H1 (cell line): Measurements from ENCODE around the gene UGT1A3. TPM values are rescaled to one million over a fixed set of nuclear protein-coding genes. Genes with fewer than 3 reads are reported as not detected.

ENCODE experiments used
- CTCF ChIA-PET: fragments of 300-600 bp; sonication (Branson Sonifier 250); formaldehyde crosslinking; loops from one replicate; lab custom pipeline; 2021; ENCODE audit not compliant: partially characterized antibody; lab: Charles Lee
- POLR2A ChIA-PET: fragments of 300-600 bp; sonication (Branson Sonifier 250); formaldehyde crosslinking; loops from one replicate; lab custom pipeline; 2021; ENCODE audit warnings: inconsistent platforms; ENCODE audit not compliant: partially characterized antibody; lab: Charles Lee
- DNase-seq, 2 experiments: peaks; one replicate each; pipeline versions ENCODE4 v3.0.0 to v3.0.0-alpha.2; 2010 to 2022; ENCODE audit warnings: low spot score in 2 of 2, low read depth in 1 of 2, mixed read lengths in 1 of 2
- FAIRE-seq: peaks from 2 replicates; lab custom pipeline; 2011; peaks lifted over from hg19 to GRCh38; lab: Jason Lieb, UNC
- H2AFZ ChIP-seq: 2 replicates; pipeline ENCODE4 v1.8.1; 2012; ENCODE audit warnings: low read length, inconsistent platforms
- H2AK5ac ChIP-seq: 2 replicates; pipeline ENCODE4 v1.6.1; 2013; ENCODE audit warnings: low read depth, low read length
- H2BK120ac ChIP-seq: replicated peaks from 2 replicates; pipeline ENCODE3; 2013; ENCODE audit warnings: low read depth, low read length, inconsistent platforms
- H2BK12ac ChIP-seq: 2 replicates; pipeline ENCODE4 v1.6.1; 2013; ENCODE audit warnings: low read depth, low read length
- H2BK15ac ChIP-seq: 2 replicates; pipeline ENCODE4 v1.6.1; 2013; ENCODE audit warnings: low read length
- H2BK20ac ChIP-seq: 2 replicates; pipeline ENCODE4 v1.6.1; 2013; ENCODE audit warnings: low read length
- H2BK5ac ChIP-seq: 2 replicates; pipeline ENCODE4 v1.6.1; 2013; ENCODE audit warnings: low read depth, low read length
- H3K14ac ChIP-seq: 2 replicates; pipeline ENCODE4 v1.6.1; 2013; ENCODE audit warnings: inconsistent platforms; ENCODE audit not compliant: insufficient read length
- H3K18ac ChIP-seq: 2 replicates; pipeline ENCODE4 v1.6.1; 2013; ENCODE audit warnings: low read length; ENCODE audit errors: extremely low read depth
- H3K23ac ChIP-seq: 2 replicates; pipeline ENCODE4 v1.6.1; 2013; ENCODE audit warnings: inconsistent platforms; ENCODE audit not compliant: insufficient read length
- H3K23me2 ChIP-seq: 2 replicates; pipeline ENCODE4 v1.6.1; 2013; ENCODE audit warnings: low read depth, low read length
- H3K27ac ChIP-seq: 2 replicates; pipeline ENCODE4 v1.6.1; 2011; ENCODE audit warnings: low read depth, low read length, inconsistent platforms
- H3K27me3 ChIP-seq, 4 experiments: replicated peaks in 1 of 4; 1 replicate in 1 of 4; 2 replicates in 3 of 4; pipeline versions ENCODE4 v1.6.1 to v1.8.1; 2011 to 2013; ENCODE audit warnings: low read length in 3 of 4, mild to moderate bottlenecking in 3 of 4, inconsistent platforms in 2 of 4, mixed read lengths in 2 of 4, moderate library complexity in 1 of 4; ENCODE audit not compliant: control insufficient read depth in 3 of 4, insufficient read depth in 3 of 4; ENCODE audit errors: extremely low read depth in 1 of 4
- H3K36me3 ChIP-seq, 4 experiments: 2 replicates each; pipeline versions ENCODE4 v1.6.1 to v1.8.1; 2011 to 2013; ENCODE audit warnings: mild to moderate bottlenecking in 4 of 4, low read length in 3 of 4, moderate library complexity in 2 of 4, control low read depth in 1 of 4, inconsistent platforms in 1 of 4; ENCODE audit not compliant: insufficient read depth in 4 of 4, control insufficient read depth in 2 of 4
- H3K4ac ChIP-seq: replicated peaks from 2 replicates; pipeline ENCODE3; 2013; ENCODE audit warnings: low read length, low read depth, mixed read lengths, inconsistent platforms; ENCODE audit not compliant: insufficient read length
- H3K4me1 ChIP-seq, 4 experiments: replicated peaks in 1 of 4; 1 replicate in 1 of 4; 2 replicates in 3 of 4; pipeline versions ENCODE4 v1.6.1 to v1.8.1; 2011 to 2013; ENCODE audit warnings: low read length in 3 of 4, inconsistent platforms in 2 of 4, mixed read lengths in 1 of 4; ENCODE audit not compliant: insufficient read depth in 4 of 4, control insufficient read depth in 3 of 4
- H3K4me2 ChIP-seq, 2 experiments: 2 replicates each; pipeline versions ENCODE4 v1.6.1 to v1.8.1; 2011 to 2013; ENCODE audit warnings: low read depth in 2 of 2, low read length in 2 of 2, control low read depth in 1 of 2, inconsistent platforms in 1 of 2, mild to moderate bottlenecking in 1 of 2; ENCODE audit not compliant: insufficient read depth in 1 of 2
- H3K4me3 ChIP-seq, 4 experiments: fragments of 200-600, 300-600 bp in 1 of 4; sonication (generic), shearing (Covaris generic), sonication (Bioruptor Twin) in 1 of 4; 2 replicates each; pipeline versions ENCODE4 v1.5.1 to v1.8.1; 2011 to 2016; ENCODE audit warnings: low read length in 4 of 4, low read depth in 3 of 4, control low read depth in 2 of 4, inconsistent platforms in 2 of 4, mild to moderate bottlenecking in 2 of 4, mixed read lengths in 1 of 4, moderate library complexity in 1 of 4; ENCODE audit not compliant: insufficient read depth in 2 of 4; ENCODE audit errors: extremely low read depth in 1 of 4
- H3K56ac ChIP-seq: replicated peaks from 2 replicates; pipeline ENCODE3; 2013; ENCODE audit warnings: low read depth, mild to moderate bottlenecking, mixed read lengths, low read length, inconsistent platforms; ENCODE audit not compliant: insufficient read length
- H3K79me1 ChIP-seq: 2 replicates; pipeline ENCODE4 v1.6.1; 2013; ENCODE audit warnings: low read depth, low read length, control low read depth
- H3K79me2 ChIP-seq, 2 experiments: 2 replicates each; pipeline versions ENCODE4 v1.6.1 to v1.8.1; 2012 to 2013; ENCODE audit warnings: low read length in 2 of 2, mild to moderate bottlenecking in 2 of 2, inconsistent platforms in 1 of 2; ENCODE audit not compliant: insufficient read depth in 2 of 2, control insufficient read depth in 1 of 2
- H3K9ac ChIP-seq, 4 experiments: replicated peaks in 1 of 4; 1 replicate in 1 of 4; 2 replicates in 3 of 4; pipeline versions ENCODE4 v1.6.1 to v1.8.1; 2011 to 2013; ENCODE audit warnings: low read depth in 3 of 4, low read length in 3 of 4, control low read depth in 2 of 4, mild to moderate bottlenecking in 2 of 4, moderate library complexity in 2 of 4, inconsistent platforms in 1 of 4; ENCODE audit errors: extremely low read depth in 1 of 4
- H3K9me3 ChIP-seq, 2 experiments: 2 replicates each; pipeline versions ENCODE4 v1.6.1 to v1.8.1; 2012 to 2013; ENCODE audit warnings: mild to moderate bottlenecking in 2 of 2, moderate library complexity in 2 of 2, control low read depth in 1 of 2, inconsistent platforms in 1 of 2, low read depth in 1 of 2, low read length in 1 of 2, mixed read lengths in 1 of 2; ENCODE audit not compliant: insufficient read depth in 2 of 2
- H4K20me1 ChIP-seq, 2 experiments: replicated peaks in 1 of 2; 2 replicates each; pipeline versions ENCODE3 to v1.8.1; 2011 to 2013; ENCODE audit warnings: inconsistent platforms in 2 of 2, low read length in 2 of 2, mild to moderate bottlenecking in 1 of 2; ENCODE audit not compliant: insufficient read depth in 2 of 2, control insufficient read depth in 1 of 2
- H4K5ac ChIP-seq: 2 replicates; pipeline ENCODE4 v1.6.1; 2013; ENCODE audit warnings: low read length, low read depth, mixed read lengths, inconsistent platforms; ENCODE audit not compliant: insufficient read length
- H4K8ac ChIP-seq: 2 replicates; pipeline ENCODE4 v1.8.0; 2013; ENCODE audit warnings: mild to moderate bottlenecking, moderate library complexity, low read length, inconsistent platforms; ENCODE audit not compliant: insufficient read depth; ENCODE audit errors: extremely low read depth
- H4K91ac ChIP-seq: replicated peaks from 2 replicates; pipeline ENCODE3; 2013; ENCODE audit warnings: low read length, mixed read lengths, inconsistent platforms; ENCODE audit not compliant: insufficient read length
- BCL11A ChIP-seq, 2 experiments: IDR thresholded peaks; one replicate each; pipeline ENCODE4 v1.6.1; 2011; ENCODE audit warnings: low read depth in 2 of 2, low read length in 2 of 2, mild to moderate bottlenecking in 2 of 2
- BRCA1 ChIP-seq: IDR thresholded peaks from 2 replicates; pipeline ENCODE4 v1.6.1; 2012; ENCODE audit warnings: low read depth, low read length, improper control_type of control experiment
- CBX5 ChIP-seq: fragments of 300-800, 300-1000 bp; sonication (generic); IDR thresholded peaks from 2 replicates; pipeline ENCODE4 v1.7.1; 2016; ENCODE audit warnings: antibody characterized with exemption, low read length, low read depth
- CTCF ChIP-seq, 3 experiments: IDR thresholded peaks; 1 replicate in 2 of 3; 2 replicates in 1 of 3; pipeline versions ENCODE4 v1.5.1 to v1.6.1; 2011; ENCODE audit warnings: low read length in 3 of 3, mild to moderate bottlenecking in 3 of 3, inconsistent platforms in 2 of 3, low read depth in 1 of 3, moderate library complexity in 1 of 3; ENCODE audit not compliant: insufficient read depth in 1 of 3; ENCODE audit errors: control extremely low read depth in 1 of 3
- FOSL1 ChIP-seq: IDR thresholded peaks from 2 replicates; pipeline ENCODE4 v1.6.1; 2011; ENCODE audit warnings: mild to moderate bottlenecking, low read depth, low read length, moderate library complexity; ENCODE audit not compliant: insufficient read depth
- GABPA ChIP-seq: IDR thresholded peaks from 2 replicates; pipeline ENCODE4 v1.6.1; 2011; ENCODE audit warnings: mild to moderate bottlenecking, low read length, moderate library complexity, borderline replicate concordance; ENCODE audit not compliant: insufficient read depth
- GTF2F1 ChIP-seq: IDR thresholded peaks from 2 replicates; pipeline ENCODE4 v1.6.1; 2012; ENCODE audit warnings: low read depth, low read length, improper control_type of control experiment, borderline replicate concordance
- JUND ChIP-seq: IDR thresholded peaks from 2 replicates; pipeline ENCODE4 v1.6.1; 2011; ENCODE audit warnings: mild to moderate bottlenecking, improper control_type of control experiment, low read length
- POU5F1 ChIP-seq: IDR thresholded peaks from 2 replicates; pipeline ENCODE4 v1.6.1; 2011; ENCODE audit warnings: low read depth, mild to moderate bottlenecking, low read length, moderate library complexity
- SIRT6 ChIP-seq: IDR thresholded peaks from one replicate; pipeline ENCODE4 v1.7.1; 2012; ENCODE audit warnings: low read length, inconsistent platforms
- WGBS, 2 experiments: shearing (Covaris generic) in 1 of 2; methylation state at CpG; one replicate each; pipeline versions ENCODE4 v1.1.6 to v1.1.7; 2013 to 2015; ENCODE audit warnings: low lambda C conversion rate in 2 of 2, mixed read lengths in 2 of 2, inconsistent platforms in 1 of 2, low coverage in 1 of 2, missing lambda C conversion rate in 1 of 2; ENCODE audit not compliant: insufficient replicate concordance in 2 of 2, insufficient coverage in 1 of 2, insufficient read length in 1 of 2; ENCODE audit errors: extremely low coverage in 1 of 2, missing lambda C conversion rate in 1 of 2; 5-methylcytosine and 5-hydroxymethylcytosine counted together
- polyA plus RNA-seq, 7 experiments: library from polyadenylated mRNA; depleted of rRNA in 3 of 7; stranded (reverse) in 5 of 7; unstranded in 2 of 7; fragments of >200 nt in 5 of 7; fragments of 200-250 nt in 2 of 7; gene quantifications; 1 replicate in 5 of 7; 2 replicates in 1 of 7; 4 replicates in 1 of 7; pipeline versions ENCODE4 v1.2.1 to v1.2.3, GENCODE V29; 2011 to 2013; ENCODE audit warnings: missing spikeins in 2 of 7, mixed read lengths in 2 of 7
- total RNA-seq: library from RNA; stranded (reverse); fragmentation: NEBNext Ultra II Directional; extraction: Animal tissue kit (Norgen Biotek cat#: 25700); gene quantifications from 2 replicates; pipeline ENCODE4 v1.2.1, GENCODE V29; 2021

UGT1A3 gene
- total and polyA plus RNA-seq, 2 of the 8 experiments (the other 6 are each of a cell fraction or from before 2014, with no cell fraction given) = not detected

GRCh38 chr2:233796254-233796653, 67.4 kb downstream of the UGT1A3 start:
- H2BK120ac ChIP-seq = no peak overlapping the region
- CTCF ChIA-PET = interaction anchor here (0.6 to 1.2 kb wide), 4 partner anchors 27 to 123 kb away, joined by 3 read pairs; no protein-coding TSS in a partner anchor
- WGBS, 2 experiments = 71% methylated on average over 7 of the region's 9 CpGs; no CpG with 5 or more reads in 1 of the 2 experiments
- H2BK5ac ChIP-seq = no peak overlapping the region
- no peak overlapping the region for H4K91ac ChIP-seq
- no peak for DNase-seq
- H4K5ac ChIP-seq = no peak overlapping the region
- H3K27me3 ChIP-seq = no peaks in the 10 kb centered on the region
- H2AK5ac ChIP-seq = no peak overlapping the region
- H3K79me2 ChIP-seq = no peaks in the 10 kb centered on the region
- H3K18ac ChIP-seq = no peak overlapping the region
- no peaks in the 10 kb centered on the region for H3K4me1 ChIP-seq
- H3K23ac ChIP-seq = no peak overlapping the region
- POLR2A ChIA-PET = no interaction called here
- H3K4ac ChIP-seq = no peak overlapping the region
- H2BK12ac ChIP-seq = no peak overlapping the region
- no peak overlapping the region for H3K9ac ChIP-seq
- TF ChIP-seq CTCF (IDR thresholded peaks at IDR 0.05; ENCODE audit: control extremely low read depth in 1 of 3, insufficient read depth in 1 of 3, low read depth in 1 of 3, low read length in 3 of 3) (no peak), POU5F1 (no peak), JUND (no peak), BRCA1 (no peak), CBX5 (no peak), GTF2F1 (no peak), FOSL1 (no peak), BCL11A (IDR thresholded peaks at IDR 0.05; ENCODE audit: low read depth in 2 of 2, low read length in 2 of 2) (no peak), GABPA (no peak), SIRT6 (no peak)
- H3K23me2 ChIP-seq = no peaks in the 10 kb centered on the region
- H2BK20ac ChIP-seq = no peak overlapping the region
- no peak overlapping the region for H3K4me3 ChIP-seq
- FAIRE-seq = no peak
- no peak overlapping the region for H3K27ac ChIP-seq
- no peaks in the 10 kb centered on the region for H4K20me1 ChIP-seq
- H3K79me1 ChIP-seq = no peaks in the 10 kb centered on the region
- H3K9me3 ChIP-seq = peaks cover 0 to 5% of the 10 kb centered on the region in 2 experiments; a peak in 2 of 4 replicates
- no peak overlapping the region for H3K4me2 ChIP-seq
- no peak overlapping the region for H3K56ac ChIP-seq
- no peak overlapping the region for H2AFZ ChIP-seq
- H2BK15ac ChIP-seq = no peak overlapping the region
- no peaks in the 10 kb centered on the region for H3K36me3 ChIP-seq
- no peak overlapping the region for H4K8ac ChIP-seq
- no peak overlapping the region for H3K14ac ChIP-seq
